ENCODE measurements around the gene OGFR.
"Not testable (repeated sequence)": the region's sequence is repeated elsewhere in the genome, so short reads cannot be mapped to it uniquely, and the experiment has no call there.

OGFR gene

GRCh38 chr20:62839816-62840215 lies 35.2 kb downstream of the OGFR start:
- DNase-seq (ENCODE audit: low spot score): no peak

GRCh38 chr20:62840244-62841197 lies 35.9 kb downstream of the OGFR start:
- DNase-seq (ENCODE audit: low spot score): no peak

- DNase-seq (ENCODE audit: low spot score): no peak
Observed at GRCh38 chr20:62841705-62842212, 37.1 kb downstream of the OGFR start.

- DNase-seq (ENCODE audit: low spot score): no peak
Observed at GRCh38 chr20:62843656-62844055, 39.0 kb downstream of the OGFR start.

GRCh38 chr20:62844182-62844581 lies 39.5 kb downstream of the OGFR start:
- no peak for DNase-seq (ENCODE audit: low spot score)

GRCh38 chr20:62845416-62846160 lies 41.0 kb downstream of the OGFR start:
- DNase-seq (ENCODE audit: low spot score): no peak

- DNase-seq (ENCODE audit: low spot score): no peak
Observed at GRCh38 chr20:62846166-62846890, 41.7 kb downstream of the OGFR start.

GRCh38 chr20:62848917-62849316 lies 44.3 kb downstream of the OGFR start:
- DNase-seq (ENCODE audit: low spot score): not testable (repeated sequence)

- no peak for DNase-seq (ENCODE audit: low spot score)
Observed at GRCh38 chr20:62849431-62849830, 44.8 kb downstream of the OGFR start.

GRCh38 chr20:62850333-62850974 lies 45.8 kb downstream of the OGFR start:
- no peak for DNase-seq (ENCODE audit: low spot score)

- no peak for DNase-seq (ENCODE audit: low spot score)
Observed at GRCh38 chr20:62852196-62852595, 47.6 kb downstream of the OGFR start.

GRCh38 chr20:62852841-62853240 lies 48.2 kb downstream of the OGFR start:
- DNase-seq (ENCODE audit: low spot score): no peak

- DNase-seq (ENCODE audit: low spot score): not testable (repeated sequence)
Observed at GRCh38 chr20:62853304-62853703, 48.7 kb downstream of the OGFR start.

GRCh38 chr20:62854121-62854520 lies 49.5 kb downstream of the OGFR start:
- DNase-seq (ENCODE audit: low spot score): no peak

- no peak for DNase-seq (ENCODE audit: low spot score)
Observed at GRCh38 chr20:62855120-62855519, 50.5 kb downstream of the OGFR start.

GRCh38 chr20:62856931-62857619 lies 52.4 kb downstream of the OGFR start:
- DNase-seq (ENCODE audit: low spot score): no peak

GRCh38 chr20:62858058-62858830 lies 53.6 kb downstream of the OGFR start:
- DNase-seq (ENCODE audit: low spot score): no peak

- no peak for DNase-seq (ENCODE audit: low spot score)
Observed at GRCh38 chr20:62859721-62860120, 55.1 kb downstream of the OGFR start.

GRCh38 chr20:62860391-62860923 lies 55.8 kb downstream of the OGFR start:
- no peak for DNase-seq (ENCODE audit: low spot score)
